Endodermal cell (in vitro differentiated cells): ENCODE measurements around the gene DHX58. TPM values are rescaled to one million over a fixed set of nuclear protein-coding genes. Genes with fewer than 3 reads are reported as not detected.

Source experiments
- DNase-seq: peaks from one replicate; pipeline ENCODE4 v3.0.0-alpha.2; 2017
- H3K27ac ChIP-seq: 2 replicates; pipeline ENCODE4 v1.5.1; 2013; ENCODE audit warnings: mild to moderate bottlenecking, low read depth, low read length, moderate library complexity
- H3K27me3 ChIP-seq: 2 replicates; pipeline ENCODE4 v1.6.1; 2013; ENCODE audit warnings: mild to moderate bottlenecking, low read length, moderate library complexity; ENCODE audit not compliant: insufficient read depth, control insufficient read depth, poor library complexity, severe bottlenecking
- H3K36me3 ChIP-seq: 2 replicates; pipeline ENCODE4 v1.7.0; 2013; ENCODE audit warnings: mild to moderate bottlenecking, low read length, moderate library complexity; ENCODE audit not compliant: control insufficient read depth, insufficient read depth
- H3K4me1 ChIP-seq: one replicate; pipeline ENCODE4 v1.7.0; 2013; ENCODE audit warnings: low read length; ENCODE audit not compliant: control insufficient read depth, insufficient read depth
- H3K4me3 ChIP-seq: 2 replicates; pipeline ENCODE4 v1.5.1; 2013; ENCODE audit warnings: mild to moderate bottlenecking, low read length, moderate library complexity
- H3K9ac ChIP-seq: 2 replicates; pipeline ENCODE4 v1.6.1; 2013; ENCODE audit warnings: mild to moderate bottlenecking, low read length, moderate library complexity; ENCODE audit not compliant: poor library complexity, severe bottlenecking; ENCODE audit errors: extremely low read depth
- H3K9me3 ChIP-seq: 2 replicates; pipeline ENCODE4 v1.6.1; 2013; ENCODE audit warnings: mild to moderate bottlenecking, low read length, moderate library complexity; ENCODE audit not compliant: control insufficient read depth
- H3K27ac Mint-ChIP-seq: 2 replicates; pipeline ENCODE4 v1.8.0; 2020; ENCODE audit warnings: mixed read lengths
- H3K27me3 Mint-ChIP-seq: 2 replicates; pipeline ENCODE4 v1.8.0; 2021; ENCODE audit warnings: mild to moderate bottlenecking, mixed read lengths; ENCODE audit not compliant: insufficient read depth
- H3K36me3 Mint-ChIP-seq: 2 replicates; pipeline ENCODE4 v1.8.0; 2020; ENCODE audit warnings: low read depth, mixed read lengths
- H3K4me1 Mint-ChIP-seq: 2 replicates; pipeline ENCODE4 v1.8.0; 2020; ENCODE audit warnings: mixed read lengths
- H3K4me3 Mint-ChIP-seq: 2 replicates; pipeline ENCODE4 v1.8.0; 2020; ENCODE audit warnings: mild to moderate bottlenecking, moderate library complexity, mixed read lengths
- H3K9me3 Mint-ChIP-seq: 2 replicates; pipeline ENCODE4 v1.8.0; 2020; ENCODE audit warnings: mild to moderate bottlenecking, mixed read lengths
- WGBS, 2 experiments: methylation state at CpG; one replicate each; pipeline versions ENCODE4 v1.1.5 to v1.1.7; 2013; ENCODE audit warnings: missing lambda C conversion rate in 2 of 2, mixed read lengths in 1 of 2; ENCODE audit not compliant: insufficient coverage in 1 of 2, insufficient read length in 1 of 2; 5-methylcytosine and 5-hydroxymethylcytosine counted together
- total RNA-seq, 2 donors: library from RNA; stranded (reverse); fragmentation: NEBNext Ultra II Directional in 1 of 2; extraction: Animal tissue kit (Norgen Biotek cat#: 25700) in 1 of 2; gene quantifications; 2 replicates in 1 of 2; 3 replicates in 1 of 2; pipeline ENCODE4 v1.2.1, GENCODE V29; 2021
- TF ChIP-seq, protein P1 (sequence below): fragments of 200-600 bp; sonication (generic); conservative IDR thresholded peaks from 2 replicates; pipeline ENCODE4 v1.5.0; 2021; ENCODE audit warnings: antibody characterized with exemption, mild to moderate bottlenecking

DHX58 gene
- total RNA-seq, 2 donors from 2014 or later = 0.38 to 0.48 TPM

DNA sequence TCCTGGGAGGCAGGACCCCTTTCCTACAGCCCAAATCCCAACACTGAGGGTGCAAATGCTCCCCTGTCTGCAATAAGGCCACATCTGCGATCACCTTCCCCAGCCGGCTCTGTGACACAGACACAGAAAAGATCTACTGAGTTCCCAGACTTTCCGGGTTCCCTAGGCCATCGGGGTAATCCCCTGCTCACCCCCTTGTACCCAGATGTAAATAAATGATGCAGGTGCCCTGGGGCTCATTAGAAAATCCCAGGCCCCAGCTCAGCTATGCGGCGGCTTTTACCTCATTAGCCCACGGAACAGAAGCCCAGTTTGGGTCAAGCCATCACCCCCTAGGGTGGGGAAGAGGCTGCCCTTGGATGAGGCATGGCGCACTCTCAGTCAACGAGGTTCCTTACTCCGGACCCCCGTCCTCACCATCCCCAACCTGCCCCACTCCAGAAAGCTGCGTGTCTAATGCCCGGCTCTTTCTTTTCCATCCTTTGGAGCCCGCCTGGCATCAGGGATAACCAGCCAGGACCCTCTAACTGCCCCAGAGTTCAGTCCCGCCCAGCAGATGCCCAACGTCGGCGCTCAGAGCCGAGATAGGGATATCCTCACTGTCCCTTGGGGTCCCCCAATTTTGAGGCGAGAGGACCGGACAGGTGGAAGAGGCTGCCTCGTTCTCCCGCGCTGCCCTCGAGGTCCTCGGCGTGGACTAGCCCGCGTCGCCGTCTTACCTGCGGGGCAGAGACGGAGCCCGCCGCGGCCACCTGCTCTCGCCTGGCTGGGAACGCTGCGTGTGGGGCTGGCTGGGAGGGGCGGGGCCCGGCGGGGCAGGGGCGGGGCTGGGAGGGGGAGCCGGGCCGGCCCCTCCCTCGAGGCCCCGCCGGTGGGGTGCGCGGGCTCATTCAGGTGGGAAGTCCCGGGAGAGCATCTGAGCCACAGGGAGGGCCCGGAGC, 14.6 kb downstream of the DHX58 start, which contains the start of gene ZNF385C:
ZNF385C (minus strand) TSS at position 783 of the 941 bp plus-strand sequence. CDS start 35,417 bp downstream, outside the sequence.
- H3K27me3 Mint-ChIP-seq = peaks cover 42% of the 10 kb centered on the region
- TF ChIP-seq, protein P1, sequence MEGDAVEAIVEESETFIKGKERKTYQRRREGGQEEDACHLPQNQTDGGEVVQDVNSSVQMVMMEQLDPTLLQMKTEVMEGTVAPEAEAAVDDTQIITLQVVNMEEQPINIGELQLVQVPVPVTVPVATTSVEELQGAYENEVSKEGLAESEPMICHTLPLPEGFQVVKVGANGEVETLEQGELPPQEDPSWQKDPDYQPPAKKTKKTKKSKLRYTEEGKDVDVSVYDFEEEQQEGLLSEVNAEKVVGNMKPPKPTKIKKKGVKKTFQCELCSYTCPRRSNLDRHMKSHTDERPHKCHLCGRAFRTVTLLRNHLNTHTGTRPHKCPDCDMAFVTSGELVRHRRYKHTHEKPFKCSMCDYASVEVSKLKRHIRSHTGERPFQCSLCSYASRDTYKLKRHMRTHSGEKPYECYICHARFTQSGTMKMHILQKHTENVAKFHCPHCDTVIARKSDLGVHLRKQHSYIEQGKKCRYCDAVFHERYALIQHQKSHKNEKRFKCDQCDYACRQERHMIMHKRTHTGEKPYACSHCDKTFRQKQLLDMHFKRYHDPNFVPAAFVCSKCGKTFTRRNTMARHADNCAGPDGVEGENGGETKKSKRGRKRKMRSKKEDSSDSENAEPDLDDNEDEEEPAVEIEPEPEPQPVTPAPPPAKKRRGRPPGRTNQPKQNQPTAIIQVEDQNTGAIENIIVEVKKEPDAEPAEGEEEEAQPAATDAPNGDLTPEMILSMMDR = no peak
- peak; percentile 89 for DNase-seq

DNA sequence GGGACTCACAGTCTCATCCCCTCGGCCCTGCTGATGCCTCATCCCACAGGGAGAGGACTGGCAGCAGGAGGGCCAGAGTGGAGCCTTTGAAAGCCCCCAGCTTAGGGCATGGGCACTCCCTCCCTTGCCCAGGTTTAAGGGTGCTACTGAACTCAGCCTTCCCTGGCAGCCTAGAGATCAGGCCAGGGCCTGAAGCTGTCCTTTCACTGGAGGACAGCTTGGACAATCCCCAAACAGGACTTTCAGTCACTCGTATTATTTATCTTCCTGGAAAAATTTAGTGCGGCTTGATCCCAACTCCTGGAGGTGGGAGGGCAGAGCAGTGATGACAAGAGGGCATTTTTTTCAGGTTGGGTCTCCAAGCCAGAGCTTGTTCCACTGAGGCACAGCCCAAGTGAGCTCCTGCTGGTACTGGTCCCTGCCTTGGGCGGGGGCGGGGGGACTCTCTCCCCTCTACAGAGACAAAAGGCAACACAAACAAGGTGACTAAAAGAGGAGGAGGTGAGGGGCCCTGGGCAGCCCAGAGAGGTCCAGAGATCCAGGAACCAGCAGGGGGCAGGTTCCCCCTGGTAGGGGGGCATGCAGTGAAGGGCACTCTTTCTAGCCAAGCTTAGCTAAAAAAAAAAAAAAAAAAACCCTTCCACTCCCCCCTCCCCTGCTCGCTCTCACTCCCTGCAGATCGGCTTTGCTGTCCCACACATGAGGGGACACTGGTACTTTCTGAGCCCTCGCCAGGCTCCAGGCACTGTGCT, 16.0 kb downstream of the DHX58 start:
- Mint-ChIP-seq H3K27ac (no peak overlapping the region), H3K4me1 (peaks cover 19% of the 10 kb centered on the region)

More for the DNA sequence above, 14.6 kb downstream of the DHX58 start, which contains the start of gene ZNF385C:
- whole genome bisulfite sequencing, 2 experiments = 17 to 23% methylated on average over 21 to 52 of the region's 52 CpGs
- H3K36me3 ChIP-seq = no peaks in the 10 kb centered on the region
- no peak within 1 kb of the TSS for H3K27ac ChIP-seq
- peak within 1 kb of the TSS; percentile 53 for H3K4me3 ChIP-seq
- Mint-ChIP-seq H3K36me3 (no peaks in the 10 kb centered on the region), H3K9me3 (no peaks in the 10 kb centered on the region), H3K4me1 (peaks cover 14% of the 10 kb centered on the region), H3K4me3 (no peak within 1 kb of the TSS), H3K27ac (no peak within 1 kb of the TSS)
- no peaks in the 10 kb centered on the region for H3K9me3 ChIP-seq
- peaks cover 47% of the 10 kb centered on the region for H3K27me3 ChIP-seq
- peaks cover 6% of the 10 kb centered on the region for H3K4me1 ChIP-seq
- H3K9ac ChIP-seq = no peak within 1 kb of the TSS

More for the DNA sequence above, 16.0 kb downstream of the DHX58 start:
- WGBS, 2 experiments = 77% methylated on average over 6 to 8 of the region's 8 CpGs
- Histone ChIP-seq H3K9ac (no peak overlapping the region), H3K4me3 (no peak overlapping the region), H3K27me3 (peaks cover 38% of the 10 kb centered on the region), H3K36me3 (no peaks in the 10 kb centered on the region), H3K4me1 (peaks cover 6% of the 10 kb centered on the region), H3K27ac (no peak overlapping the region), H3K9me3 (no peaks in the 10 kb centered on the region)
- no peak overlapping the region for H3K4me3 Mint-ChIP-seq
- TF ChIP-seq, protein P1 = peak; percentile 19
- H3K36me3 Mint-ChIP-seq = no peaks in the 10 kb centered on the region
- no peaks in the 10 kb centered on the region for H3K9me3 Mint-ChIP-seq
- peaks cover 42% of the 10 kb centered on the region for H3K27me3 Mint-ChIP-seq
- DNase-seq = peak; percentile 62
